GM18499 (cell line): ENCODE data around the gene TLCD4.

Source experiments
- ATAC-seq: cut with Tn5 transposase; IDR thresholded peaks from one replicate; pipeline ENCODE4 v1.9.1; 2021; ENCODE audit warnings: moderate number of reproducible peaks; ENCODE audit not compliant: insufficient read depth, unreplicated experiment

TLCD4 gene

DNA sequence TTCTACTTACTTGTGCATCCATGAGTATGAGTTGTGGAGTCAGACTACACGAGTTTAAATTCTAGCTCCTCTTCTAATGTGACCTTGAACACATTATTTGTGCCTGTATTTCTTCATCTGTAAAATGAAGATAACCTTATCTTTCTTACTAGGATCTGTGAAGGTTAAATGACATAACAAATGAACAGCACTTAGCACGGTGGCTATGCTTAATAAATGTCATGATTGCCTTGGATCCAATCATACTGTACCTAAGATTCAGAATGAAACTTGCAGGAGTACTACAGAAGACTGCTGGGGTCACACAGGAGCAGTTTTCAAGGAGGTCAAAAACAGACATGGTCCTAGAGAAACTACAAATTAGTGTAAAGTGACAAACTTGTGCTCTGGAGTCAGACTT is 22.2 kb upstream of the TLCD4 start:
- no peak for ATAC-seq

GRCh38 chr1:95095833-95096217 is 21.3 kb upstream of the TLCD4 start:
- ATAC-seq: peak; percentile 93

DNA sequence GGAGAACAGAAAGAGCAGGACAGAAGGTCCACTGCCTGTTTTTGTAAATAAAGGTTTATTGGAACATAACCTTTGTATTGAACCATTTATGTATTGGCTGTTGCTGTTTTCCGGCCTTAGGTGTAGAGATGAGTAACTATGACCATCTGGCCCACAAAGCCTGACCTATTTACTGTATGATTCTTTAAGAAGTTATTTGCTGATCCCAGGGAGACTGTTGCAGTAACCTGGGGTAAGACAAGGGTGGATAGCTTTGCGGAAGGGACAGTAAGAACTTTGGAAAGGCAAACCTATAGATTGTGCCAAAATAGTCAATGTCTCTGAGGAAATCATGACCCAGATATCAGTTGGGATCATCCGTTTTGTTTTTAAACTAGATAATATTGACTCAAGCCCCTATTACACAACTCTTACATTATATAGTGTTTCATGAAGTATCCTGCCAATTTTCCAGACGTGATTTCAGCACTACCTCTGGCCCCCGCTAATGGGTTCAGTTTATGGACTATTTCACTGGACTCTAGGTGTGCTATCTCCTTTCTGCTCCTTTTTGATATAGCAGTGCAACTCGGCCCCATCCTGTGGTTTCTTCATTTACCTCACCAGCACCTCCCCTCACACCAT is 20.8 kb upstream of the TLCD4 start:
- no peak for ATAC-seq

GRCh38 chr1:95097426-95097825 is 19.7 kb upstream of the TLCD4 start:
- no peak for ATAC-seq

- no peak for ATAC-seq
These were observed 19.0 kb upstream of the TLCD4 start for GRCh38 chr1:95098196-95098595.

- no peak for ATAC-seq
These were observed 8.4 kb upstream of the TLCD4 start for GRCh38 chr1:95108792-95109191.

GRCh38 chr1:95111014-95111413 is 6.1 kb upstream of the TLCD4 start:
- no peak for ATAC-seq

GRCh38 chr1:95113684-95114083 is 3.5 kb upstream of the TLCD4 start:
- ATAC-seq: no peak

DNA sequence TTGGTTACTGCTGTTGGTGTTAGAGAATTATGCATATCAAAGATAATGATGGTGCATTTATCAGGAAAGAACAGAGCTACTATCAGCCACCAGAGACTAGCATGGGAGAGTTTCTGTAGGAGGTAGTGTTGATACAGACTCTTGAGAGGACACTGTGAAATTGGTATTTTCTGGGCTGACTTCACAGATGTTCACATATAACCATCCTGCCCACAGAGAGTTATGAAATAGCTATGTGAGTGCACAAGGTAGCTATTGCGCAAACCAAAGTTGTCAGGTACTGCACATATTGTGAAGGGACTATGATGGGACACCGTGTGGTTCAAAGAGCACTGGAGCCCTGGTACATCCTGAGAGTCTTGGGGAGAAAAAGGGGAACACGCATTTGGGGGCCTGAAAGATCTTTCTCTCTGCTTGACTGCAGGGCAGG is 1.4 kb upstream of the TLCD4 start:
- no peak for ATAC-seq

- ATAC-seq: peak; percentile 43
These were observed 462 bp upstream of the TLCD4 start for GRCh38 chr1:95116580-95117206.

- no peak for ATAC-seq
These were observed 928 bp downstream of the TLCD4 start for GRCh38 chr1:95118067-95118499.

DNA sequence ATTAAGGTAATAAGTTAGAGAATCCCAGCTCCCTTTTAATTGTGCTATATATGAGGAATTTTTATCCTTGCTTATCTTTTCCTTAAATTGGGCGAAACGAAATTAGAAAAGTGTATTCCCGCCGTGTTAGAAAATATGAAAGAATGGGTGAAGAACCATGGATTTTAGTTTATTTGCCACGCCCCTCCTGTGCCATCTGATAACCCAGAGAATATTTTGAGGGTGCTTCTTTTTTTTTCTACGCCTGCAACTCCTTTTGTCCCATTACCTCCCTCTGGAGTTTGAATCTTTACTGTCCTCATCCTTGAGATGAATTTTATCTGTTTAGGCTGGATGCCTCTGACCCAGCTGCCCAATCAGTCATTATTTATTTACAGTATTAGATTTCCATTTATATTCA is 1.6 kb downstream of the TLCD4 start:
- ATAC-seq: no peak

DNA sequence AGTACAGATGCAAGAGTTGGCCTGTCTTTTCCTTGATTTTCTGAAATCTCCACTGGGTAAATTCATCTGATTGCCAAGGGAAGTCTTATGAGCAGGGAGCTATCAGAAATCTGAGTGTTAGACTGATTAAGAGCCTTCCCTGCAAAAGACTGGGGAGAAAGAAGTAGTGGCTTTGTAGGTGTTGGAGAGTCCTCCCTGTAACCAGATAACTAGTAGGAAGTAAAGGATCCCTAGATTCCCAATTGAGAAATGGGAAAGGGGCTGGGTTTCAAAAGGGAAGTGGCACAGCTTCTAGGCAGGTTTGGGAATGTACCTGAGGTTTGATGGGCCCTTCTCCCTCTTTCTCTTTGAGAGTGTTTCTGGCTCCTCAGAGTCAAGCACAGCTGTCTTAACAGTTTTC is 2.1 kb downstream of the TLCD4 start:
- no peak for ATAC-seq

GRCh38 chr1:95122151-95122697 is 5.1 kb downstream of the TLCD4 start:
- no peak for ATAC-seq

- ATAC-seq: no peak
These were observed 7.2 kb downstream of the TLCD4 start for GRCh38 chr1:95124342-95124741.

- no peak for ATAC-seq
These were observed 9.2 kb downstream of the TLCD4 start for GRCh38 chr1:95126366-95126765.

- no peak for ATAC-seq
These were observed 9.7 kb downstream of the TLCD4 start for GRCh38 chr1:95126846-95127245.

- no peak for ATAC-seq
These were observed 10.2 kb downstream of the TLCD4 start for GRCh38 chr1:95127380-95127779.

DNA sequence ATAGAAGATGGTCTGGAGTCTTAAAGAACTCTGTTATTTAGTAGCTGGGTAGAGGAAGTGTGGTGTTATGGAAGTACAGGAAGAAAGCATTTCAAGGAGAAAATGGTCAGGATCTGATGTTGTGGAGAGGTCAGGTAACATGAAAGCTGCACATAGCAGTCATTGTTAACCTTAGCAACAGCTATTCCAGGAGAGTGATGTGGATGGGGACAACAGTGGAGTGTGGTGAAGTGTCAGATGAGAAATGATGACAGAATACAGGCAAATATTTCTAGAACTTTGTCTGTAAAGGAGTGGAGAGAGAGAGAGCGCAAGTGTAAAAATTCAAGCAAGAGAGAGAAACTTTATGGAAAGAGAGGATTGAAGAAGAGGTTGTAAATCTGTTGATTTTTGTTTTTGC is 15.6 kb downstream of the TLCD4 start:
- no peak for ATAC-seq

- ATAC-seq: no peak
These were observed 16.5 kb downstream of the TLCD4 start for GRCh38 chr1:95133687-95134086.

- no peak for ATAC-seq
These were observed 21.1 kb downstream of the TLCD4 start for GRCh38 chr1:95138223-95138622.

DNA sequence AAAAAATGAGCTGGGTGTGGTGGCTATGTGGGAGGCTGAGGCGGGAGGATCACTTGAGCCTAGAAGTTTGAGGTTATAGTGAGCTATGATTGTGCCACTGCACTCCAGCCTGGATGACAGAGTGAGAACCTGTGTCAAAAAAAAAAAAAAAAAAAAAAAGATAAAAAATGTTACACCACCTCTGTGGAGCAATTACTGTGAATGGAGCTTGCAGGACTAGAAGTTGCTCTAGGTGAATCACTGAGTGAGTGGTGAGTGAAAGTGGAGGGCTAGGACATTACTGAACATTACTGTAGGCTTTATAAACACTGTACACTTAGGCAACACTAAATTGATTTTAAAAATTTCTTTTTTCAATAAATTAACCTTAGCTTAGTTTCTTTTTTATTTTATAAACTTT is 21.9 kb downstream of the TLCD4 start:
- no peak for ATAC-seq
